RWPE1 (cell line): ENCODE data around the gene PRPF6.
A peak's percentile ranks its signal among the peaks of the same experiment; 100 is the strongest.

Experiments
- CTCF ChIA-PET: fragments of 350-600 bp; sonication (Branson Sonifier 250); formaldehyde crosslinking; extraction: SDS; loops from one replicate; lab custom pipeline; 2021; lab: Yijun Ruan, JAX
- POLR2A ChIA-PET: fragments of 400-600 bp; formaldehyde crosslinking; extraction: SDS; loops from one replicate; lab custom pipeline; 2020; ENCODE audit warnings: antibody characterized with exemption; ENCODE audit not compliant: low non-redundant PET; lab: Yijun Ruan, JAX
- DNase-seq: peaks from one replicate; pipeline ENCODE4 v3.0.0; 2012; ENCODE audit warnings: low spot score
- H3K27ac ChIP-seq: fragments of 450-650 bp; 2 replicates; pipeline ENCODE4 v1.5.1; 2017
- CTCF ChIP-seq: fragments of 450-650 bp; conservative IDR thresholded peaks from 2 replicates; pipeline ENCODE4 v1.5.1; 2017; ENCODE audit warnings: low read depth, mild to moderate bottlenecking

The PRPF6 gene

GRCh38 chr20:63941282-63942081, 39.5 kb upstream of the PRPF6 start:
- CTCF ChIA-PET = interaction anchor here (0.6 to 1.3 kb wide), 4 partner anchors 24 to 398 kb away, joined by 3 to 5 read pairs (median 4); no protein-coding TSS in a partner anchor
- H3K27ac ChIP-seq = peak overlapping the region; percentile 91
- TF ChIP-seq CTCF = no peak
- DNase-seq = peak; percentile 99
- POLR2A ChIA-PET = interaction anchor here (0.9 kb wide), 1 partner anchor 77 kb away, joined by 3 read pairs; the partner anchor contains the start of gene TPD52L2

DNA sequence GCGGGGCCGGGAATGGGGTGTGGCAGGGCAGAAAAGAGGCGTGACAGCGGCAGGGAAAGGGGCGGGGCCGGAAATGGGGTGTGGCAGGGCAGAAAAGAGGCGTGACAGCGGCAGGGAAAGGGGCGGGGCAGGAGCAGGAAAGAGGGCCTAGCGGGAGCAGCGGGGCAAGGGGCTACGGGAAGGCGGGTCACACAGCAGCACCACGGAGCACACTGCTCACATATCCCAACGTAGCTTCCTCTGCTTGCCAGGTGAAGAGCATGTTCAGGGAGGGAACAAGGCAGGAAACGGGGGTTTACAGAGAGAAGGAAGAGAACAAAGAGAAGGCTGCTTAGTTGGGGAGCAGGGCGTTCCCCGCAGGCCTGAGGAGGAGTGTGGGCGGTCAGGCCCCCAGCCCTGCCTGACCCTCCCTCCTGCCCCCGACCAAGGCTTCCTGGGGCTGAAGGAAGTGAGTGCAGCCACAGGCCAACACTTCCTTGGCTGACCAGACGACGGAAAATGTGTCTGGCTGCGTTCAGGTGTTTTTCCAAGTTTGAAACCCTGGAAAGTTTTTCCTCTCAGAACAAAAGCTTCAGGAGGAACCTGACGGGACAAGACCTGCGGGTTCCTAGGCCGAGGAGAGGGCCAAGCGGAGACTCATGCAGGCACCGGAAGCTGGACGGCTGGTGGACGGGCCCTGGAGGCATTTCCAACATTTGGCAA, 38.5 kb upstream of the PRPF6 start:
- H3K27ac ChIP-seq = peak overlapping the region; percentile 99
- peak; percentile 79 for DNase-seq
- CTCF ChIA-PET = interaction anchor here (1.1 kb wide), 1 partner anchor 8 kb away, joined by 4 read pairs; no protein-coding TSS in a partner anchor
- no peak for TF ChIP-seq CTCF
- POLR2A ChIA-PET = no interaction called here

GRCh38 chr20:63942969-63943807, 37.7 kb upstream of the PRPF6 start:
- CTCF ChIA-PET = interaction anchor here (1.0 to 1.1 kb wide), 2 partner anchors 9 to 30 kb away, joined by 4 read pairs; no protein-coding TSS in a partner anchor
- DNase-seq = no peak
- TF ChIP-seq CTCF = no peak
- H3K27ac ChIP-seq = peak overlapping the region; percentile 99
- POLR2A ChIA-PET = no interaction called here

DNA sequence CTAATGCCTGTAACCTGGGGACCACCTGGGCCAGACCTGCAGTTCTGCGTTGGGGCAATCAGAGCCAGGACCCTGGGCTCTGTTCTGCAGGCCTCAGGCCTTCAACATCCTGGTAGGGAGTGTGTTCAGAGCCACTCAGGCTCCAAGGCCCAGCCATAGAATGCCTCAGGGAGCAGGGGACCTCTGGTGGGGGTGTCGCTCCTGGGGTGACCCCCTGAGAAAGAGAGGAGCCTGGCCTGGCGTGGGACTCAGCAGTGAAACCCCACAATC, 37.2 kb upstream of the PRPF6 start:
- peak overlapping the region; percentile 99 for H3K27ac ChIP-seq
- TF ChIP-seq CTCF = no peak

DNA sequence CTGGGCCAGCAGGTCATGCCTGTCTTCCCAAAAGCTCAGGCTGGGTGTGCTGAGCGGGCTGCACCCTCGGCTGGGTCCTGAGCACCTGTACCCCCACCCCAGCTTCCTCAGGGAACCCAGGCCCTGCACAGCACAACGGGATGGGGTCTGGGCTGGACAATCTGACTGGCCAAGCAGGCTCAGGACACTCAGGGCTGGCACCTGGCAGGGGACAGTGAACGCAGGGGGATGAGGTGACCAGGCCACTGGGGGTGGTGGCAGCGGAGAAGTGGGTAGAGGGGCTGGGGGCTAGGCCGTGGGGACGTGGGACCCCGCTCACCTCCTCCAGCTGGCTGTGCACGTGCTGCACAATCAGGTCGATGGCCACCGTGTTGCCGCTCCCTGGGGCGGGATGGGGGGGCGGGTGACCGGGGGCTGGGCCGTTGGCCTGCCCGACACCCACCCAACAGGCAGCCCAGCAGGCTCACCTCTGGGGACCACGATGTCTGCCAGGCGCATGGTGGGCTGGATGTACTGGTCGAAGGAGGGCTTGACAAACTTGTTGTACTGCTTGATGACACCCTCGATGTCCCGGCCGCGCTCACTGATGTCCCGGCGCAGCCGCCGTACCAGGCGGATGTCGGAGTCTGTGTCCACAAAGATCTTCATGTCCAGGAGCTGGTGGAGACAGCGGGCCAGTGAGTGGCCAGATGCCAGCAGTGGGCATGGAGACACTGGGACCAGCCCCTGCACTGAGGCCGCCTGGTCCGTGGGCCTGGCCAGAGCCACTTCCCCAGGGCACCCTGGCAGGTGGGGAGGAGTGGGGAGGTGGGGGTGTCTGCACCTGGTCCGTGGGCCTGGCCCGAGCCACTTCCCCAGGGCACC, 36.6 kb upstream of the PRPF6 start:
- ChIA-PET POLR2A (no interaction called here), CTCF (interaction anchor here (1.0 kb wide), 1 partner anchor 29 kb away, joined by 4 read pairs; no protein-coding TSS in a partner anchor)
- no peak for DNase-seq
- peak overlapping the region; percentile 99 for H3K27ac ChIP-seq
- no peak for TF ChIP-seq CTCF

More for the DNA sequence above, 37.2 kb upstream of the PRPF6 start:
- DNase-seq = no peak
- CTCF ChIA-PET = interaction anchor here (1.0 kb wide), 1 partner anchor 30 kb away, joined by 4 read pairs; no protein-coding TSS in a partner anchor
- POLR2A ChIA-PET = no interaction called here
